Measurements from ENCODE around the gene NUP58. TPM values are rescaled to one million over a fixed set of nuclear protein-coding genes. Genes with fewer than 3 reads are reported as not detected.

Gene NUP58
- total RNA-seq, 1 donor from 2014 or later = 64.3 TPM

DNA sequence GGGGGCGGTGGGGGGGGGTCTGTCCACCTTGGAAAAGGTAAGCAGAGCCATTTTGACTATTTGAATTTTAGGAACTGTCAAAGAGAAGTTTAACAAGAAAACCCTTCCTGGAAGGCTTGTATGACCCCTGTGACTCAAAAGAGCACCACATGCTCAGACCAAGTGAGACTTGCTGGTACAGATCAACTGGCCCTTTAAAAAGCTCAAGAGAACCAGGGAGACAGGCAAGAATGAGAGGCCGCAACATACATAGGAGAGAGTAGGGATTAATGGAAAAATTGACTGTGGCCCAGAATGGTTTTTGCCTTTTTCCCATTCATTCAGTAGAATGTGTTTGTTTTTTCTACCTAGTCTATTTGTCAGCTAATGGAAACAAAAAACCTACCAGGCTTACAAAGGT, 44.2 kb downstream of the NUP58 start:
- no peak overlapping the region for H3K4me3 ChIP-seq
- H3K4me1 ChIP-seq = no peaks in the 10 kb centered on the region
- H3K36me3 ChIP-seq = peaks cover 0 to 5% of the 10 kb centered on the region in 2 donors
- H3K9me3 ChIP-seq = no peaks in the 10 kb centered on the region
- TF ChIP-seq POLR2A (IDR thresholded peaks at IDR 0.05) (no peak), POLR2AphosphoS5 (IDR thresholded peaks at IDR 0.05; ENCODE audit: insufficient read depth in 1 of 2, low read depth in 1 of 2) (no peak)
- TF ChIP-seq, protein P1, sequence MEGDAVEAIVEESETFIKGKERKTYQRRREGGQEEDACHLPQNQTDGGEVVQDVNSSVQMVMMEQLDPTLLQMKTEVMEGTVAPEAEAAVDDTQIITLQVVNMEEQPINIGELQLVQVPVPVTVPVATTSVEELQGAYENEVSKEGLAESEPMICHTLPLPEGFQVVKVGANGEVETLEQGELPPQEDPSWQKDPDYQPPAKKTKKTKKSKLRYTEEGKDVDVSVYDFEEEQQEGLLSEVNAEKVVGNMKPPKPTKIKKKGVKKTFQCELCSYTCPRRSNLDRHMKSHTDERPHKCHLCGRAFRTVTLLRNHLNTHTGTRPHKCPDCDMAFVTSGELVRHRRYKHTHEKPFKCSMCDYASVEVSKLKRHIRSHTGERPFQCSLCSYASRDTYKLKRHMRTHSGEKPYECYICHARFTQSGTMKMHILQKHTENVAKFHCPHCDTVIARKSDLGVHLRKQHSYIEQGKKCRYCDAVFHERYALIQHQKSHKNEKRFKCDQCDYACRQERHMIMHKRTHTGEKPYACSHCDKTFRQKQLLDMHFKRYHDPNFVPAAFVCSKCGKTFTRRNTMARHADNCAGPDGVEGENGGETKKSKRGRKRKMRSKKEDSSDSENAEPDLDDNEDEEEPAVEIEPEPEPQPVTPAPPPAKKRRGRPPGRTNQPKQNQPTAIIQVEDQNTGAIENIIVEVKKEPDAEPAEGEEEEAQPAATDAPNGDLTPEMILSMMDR (IDR thresholded peaks at IDR 0.05) = no peak
- no peak overlapping the region for H3K27ac ChIP-seq
- H3K27me3 ChIP-seq = no peaks in the 10 kb centered on the region
- DNase-seq (ENCODE audit: extremely low spot score in 2 of 2) = no peak
- intact Hi-C loops (cut with DNase I) = no loop called here

DNA sequence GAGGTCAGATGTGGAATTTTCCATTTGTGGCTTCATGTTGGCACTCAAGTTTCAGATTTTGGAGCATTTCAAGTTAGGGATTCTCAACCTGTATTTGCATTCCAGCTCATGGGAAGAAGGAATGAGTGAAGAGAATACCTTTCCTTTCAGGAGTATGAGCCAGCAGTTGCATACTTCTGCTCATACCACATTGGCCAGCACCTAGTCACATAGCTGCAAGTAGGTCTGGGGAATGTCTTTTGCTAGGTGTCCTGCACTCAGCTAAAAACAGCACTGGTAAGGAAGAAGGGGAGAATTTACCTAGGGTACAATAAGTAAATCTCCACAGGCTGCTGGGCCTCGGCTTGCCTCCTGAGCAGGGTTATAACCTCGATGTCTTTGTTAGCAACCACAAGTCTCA, 45.7 kb downstream of the NUP58 start:
- no peak for DNase-seq (ENCODE audit: extremely low spot score in 2 of 2)
- H3K4me3 ChIP-seq = no peak overlapping the region
- no peaks in the 10 kb centered on the region for H3K9me3 ChIP-seq
- intact Hi-C loops (cut with DNase I) = no loop called here
- H3K27ac ChIP-seq = no peak overlapping the region
- no peaks in the 10 kb centered on the region for H3K27me3 ChIP-seq
- H3K36me3 ChIP-seq = no peaks in the 10 kb centered on the region
- TF ChIP-seq POLR2A (IDR thresholded peaks at IDR 0.05) = no peak
- TF ChIP-seq, protein P1 (IDR thresholded peaks at IDR 0.05) = no peak
- TF ChIP-seq POLR2AphosphoS5 (IDR thresholded peaks at IDR 0.05; ENCODE audit: insufficient read depth in 1 of 2, low read depth in 1 of 2) = no peak
- no peaks in the 10 kb centered on the region for H3K4me1 ChIP-seq

DNA sequence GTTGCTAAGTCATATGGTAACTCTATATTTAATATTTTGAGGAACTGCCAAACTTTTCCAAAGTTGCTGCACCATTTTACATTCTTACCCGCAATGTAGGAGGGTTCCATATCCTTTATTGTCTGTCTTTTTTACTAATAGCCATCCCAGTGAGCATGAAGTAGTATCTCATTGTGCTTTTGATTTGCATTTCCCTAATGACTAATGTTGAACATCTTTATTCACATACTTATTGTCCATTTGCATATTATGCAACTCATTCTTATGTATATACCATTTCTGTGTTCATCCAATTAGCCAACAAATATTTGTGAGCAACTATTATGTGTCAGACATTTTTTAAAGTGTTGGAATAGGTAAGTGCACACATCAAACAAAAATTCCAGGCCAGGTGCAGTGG, 50.0 kb downstream of the NUP58 start:
- Histone ChIP-seq H3K27me3 (no peaks in the 10 kb centered on the region), H3K36me3 (no peaks in the 10 kb centered on the region), H3K4me1 (no peaks in the 10 kb centered on the region), H3K4me3 (no peak overlapping the region), H3K27ac (no peak overlapping the region), H3K9me3 (no peaks in the 10 kb centered on the region)
- no peak for DNase-seq (ENCODE audit: extremely low spot score in 2 of 2)
- intact Hi-C loops (cut with DNase I) = no loop called here
- TF ChIP-seq, protein P1 (IDR thresholded peaks at IDR 0.05) = no peak
- no peak for TF ChIP-seq POLR2A (IDR thresholded peaks at IDR 0.05)
- TF ChIP-seq POLR2AphosphoS5 (IDR thresholded peaks at IDR 0.05; ENCODE audit: insufficient read depth in 1 of 2, low read depth in 1 of 2) = no peak

DNA sequence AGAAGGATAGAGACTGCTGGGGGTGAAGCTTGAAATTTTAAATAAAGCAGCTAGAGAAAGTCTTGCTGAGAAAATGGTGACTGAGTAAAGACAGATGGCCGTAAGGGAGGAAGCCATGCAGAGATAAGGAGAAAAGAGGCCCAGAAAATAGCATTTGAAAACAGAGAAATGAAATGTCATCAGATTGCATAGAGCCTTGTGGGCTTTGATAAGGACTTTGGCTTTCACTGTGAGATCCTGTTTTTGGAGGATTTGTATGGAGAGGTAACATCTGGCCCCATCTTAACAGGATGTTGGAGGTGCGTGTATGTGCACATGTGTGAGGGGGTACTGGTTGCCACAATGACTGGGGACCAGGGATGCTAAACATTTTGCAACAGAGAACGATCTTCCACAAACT, 50.8 kb downstream of the NUP58 start:
- intact Hi-C loops (cut with DNase I) = no loop called here
- Histone ChIP-seq H3K4me3 (no peak overlapping the region), H3K36me3 (no peaks in the 10 kb centered on the region)

DNA sequence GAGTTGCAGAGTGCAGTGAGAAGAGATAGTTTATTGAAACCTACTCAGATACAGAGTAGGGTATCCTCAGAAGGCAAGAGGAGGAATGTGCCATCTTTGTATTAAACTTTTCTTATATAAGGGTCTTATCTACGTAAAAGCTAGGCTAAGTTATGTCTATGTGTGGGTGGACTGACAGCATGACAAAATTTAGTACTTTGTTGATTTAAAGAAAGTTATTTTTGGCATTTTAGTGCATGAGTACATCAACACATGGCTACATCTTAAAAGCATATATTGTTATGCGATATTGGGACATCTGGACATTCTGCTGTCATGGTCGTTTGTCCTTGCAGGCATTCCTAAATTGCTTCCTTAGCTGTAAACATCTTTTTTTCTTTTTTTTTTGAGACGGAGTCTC, 51.4 kb downstream of the NUP58 start:
- H3K27ac ChIP-seq = no peak overlapping the region
- intact Hi-C loops (cut with DNase I) = no loop called here
- no peaks in the 10 kb centered on the region for H3K9me3 ChIP-seq
- no peak overlapping the region for H3K4me3 ChIP-seq
- DNase-seq (ENCODE audit: extremely low spot score in 2 of 2) = no peak
- H3K27me3 ChIP-seq = no peaks in the 10 kb centered on the region
- no peaks in the 10 kb centered on the region for H3K4me1 ChIP-seq
- H3K36me3 ChIP-seq = no peaks in the 10 kb centered on the region
- TF ChIP-seq POLR2A (IDR thresholded peaks at IDR 0.05) = no peak
- no peak for TF ChIP-seq POLR2AphosphoS5 (IDR thresholded peaks at IDR 0.05; ENCODE audit: insufficient read depth in 1 of 2, low read depth in 1 of 2)
- TF ChIP-seq, protein P1 (IDR thresholded peaks at IDR 0.05) = no peak

More for the DNA sequence above, 50.8 kb downstream of the NUP58 start:
- H3K27ac ChIP-seq = no peak overlapping the region
- no peaks in the 10 kb centered on the region for H3K4me1 ChIP-seq
- no peaks in the 10 kb centered on the region for H3K9me3 ChIP-seq
- no peak for TF ChIP-seq POLR2A (IDR thresholded peaks at IDR 0.05)
- TF ChIP-seq, protein P1 (IDR thresholded peaks at IDR 0.05) = no peak
- TF ChIP-seq POLR2AphosphoS5 (IDR thresholded peaks at IDR 0.05; ENCODE audit: insufficient read depth in 1 of 2, low read depth in 1 of 2) = no peak
- no peaks in the 10 kb centered on the region for H3K27me3 ChIP-seq
- no peak for DNase-seq (ENCODE audit: extremely low spot score in 2 of 2)
